Hepatocyte (in vitro differentiated cells): Measurements from ENCODE around the gene RANBP3. TPM values are rescaled to one million over a fixed set of nuclear protein-coding genes. Genes with fewer than 3 reads are reported as not detected.

Experiments
- DNase-seq: peaks from one replicate; pipeline ENCODE4 v3.0.0-alpha.2; 2016; ENCODE audit warnings: low spot score
- H2AFZ ChIP-seq: fragments of 200-600 bp; sonication (generic); 2 replicates; pipeline ENCODE4 v1.6.0; 2016; ENCODE audit warnings: antibody characterized with exemption, mild to moderate bottlenecking
- H3K27ac ChIP-seq: fragments of 200-600 bp; sonication (generic); 2 replicates; pipeline ENCODE4 v1.5.1; 2016; ENCODE audit warnings: mild to moderate bottlenecking
- H3K27me3 ChIP-seq: fragments of 200-600 bp; sonication (generic); 2 replicates; pipeline ENCODE4 v1.6.1; 2016
- H3K36me3 ChIP-seq: fragments of 200-600 bp; sonication (generic); replicated peaks from 2 replicates; pipeline ENCODE4 v1.5.1; 2016; ENCODE audit warnings: low read depth; ENCODE audit not compliant: insufficient read depth
- H3K4me1 ChIP-seq: fragments of 200-600 bp; sonication (generic); 2 replicates; pipeline ENCODE4 v1.5.1; 2016; ENCODE audit warnings: mild to moderate bottlenecking, moderate library complexity; ENCODE audit not compliant: insufficient read depth
- H3K4me2 ChIP-seq: fragments of 200-600 bp; sonication (generic); 2 replicates; pipeline ENCODE4 v1.6.0; 2016
- H3K4me3 ChIP-seq: fragments of 200-600 bp; sonication (generic); 2 replicates; pipeline ENCODE4 v1.5.1; 2016; ENCODE audit warnings: mild to moderate bottlenecking
- H3K79me2 ChIP-seq: fragments of 200-600 bp; sonication (generic); 2 replicates; pipeline ENCODE4 v1.6.0; 2017; ENCODE audit warnings: mild to moderate bottlenecking
- H3K9me2 ChIP-seq: fragments of 200-600 bp; sonication (generic); replicated peaks from 2 replicates; pipeline ENCODE4 v1.6.0; 2017; ENCODE audit warnings: mild to moderate bottlenecking; ENCODE audit not compliant: insufficient read depth
- H3K9me3 ChIP-seq: fragments of 200-600 bp; sonication (generic); 2 replicates; pipeline ENCODE4 v1.5.1; 2016; ENCODE audit warnings: low read depth, mild to moderate bottlenecking
- H4K20me1 ChIP-seq: fragments of 200-600 bp; sonication (generic); 2 replicates; pipeline ENCODE4 v1.6.0; 2016; ENCODE audit warnings: mild to moderate bottlenecking; ENCODE audit not compliant: insufficient read depth, poor library complexity, severe bottlenecking
- CTCF ChIP-seq: fragments of 200-600 bp; sonication (generic); IDR thresholded peaks from 2 replicates; pipeline ENCODE4 v1.5.1; 2016; ENCODE audit warnings: antibody characterized with exemption, mild to moderate bottlenecking; ENCODE audit not compliant: poor library complexity
- EZH2 ChIP-seq: fragments of 200-600 bp; sonication (generic); IDR thresholded peaks from 2 replicates; pipeline ENCODE4 v1.6.1; 2016; ENCODE audit warnings: antibody characterized with exemption, mild to moderate bottlenecking, borderline replicate concordance
- EZH2phosphoT487 ChIP-seq: fragments of 200-600 bp; sonication (generic); IDR thresholded peaks from one replicate; pipeline ENCODE4 v1.6.1; 2018; ENCODE audit warnings: antibody characterized with exemption, mild to moderate bottlenecking, low read depth, moderate library complexity; ENCODE audit not compliant: unreplicated experiment, severe bottlenecking
- WGBS: methylation state at CpG from one replicate; pipeline ENCODE4 v1.1.6; 2016; ENCODE audit warnings: low lambda C conversion rate; ENCODE audit errors: missing lambda C conversion rate; 5-methylcytosine and 5-hydroxymethylcytosine counted together
- polyA plus RNA-seq: library from polyadenylated mRNA; unstranded; fragments of >200 nt; fragmentation: Nextera tagmentation; extraction: Ambion mirVana; gene quantifications from 2 replicates; pipeline ENCODE4 v1.2.1, GENCODE V29; 2016
- total RNA-seq: library from RNA; depleted of rRNA; stranded (reverse); fragments of >200 nt; gene quantifications from 2 replicates; pipeline ENCODE4 v1.2.3, GENCODE V29; 2014

RANBP3 gene
- total and polyA plus RNA-seq, 2 experiments from 2014 or later: 10.4 to 51.0 TPM

GRCh38 chr19:6014551-6015135, 36.7 kb upstream of the RANBP3 start:
- H2AFZ ChIP-seq: no peak overlapping the region
- H3K4me3 ChIP-seq: no peak overlapping the region
- H3K79me2 ChIP-seq: no peaks in the 10 kb centered on the region
- no peak overlapping the region for H3K4me2 ChIP-seq
- TF ChIP-seq EZH2phosphoT487 (no peak), EZH2 (no peak), CTCF (no peak)
- no peaks in the 10 kb centered on the region for H3K4me1 ChIP-seq
- no peaks in the 10 kb centered on the region for H3K27me3 ChIP-seq
- no peaks in the 10 kb centered on the region for H4K20me1 ChIP-seq
- no peaks in the 10 kb centered on the region for H3K9me2 ChIP-seq
- no peaks in the 10 kb centered on the region for H3K9me3 ChIP-seq
- H3K36me3 ChIP-seq: no peaks in the 10 kb centered on the region
- no peak overlapping the region for H3K27ac ChIP-seq
- 85% methylated on average over 13 of the region's 13 CpGs for WGBS
- DNase-seq: no peak

GRCh38 chr19:6012426-6013170, 34.7 kb upstream of the RANBP3 start:
- 91% methylated on average over 18 of the region's 18 CpGs for WGBS
- no peak for DNase-seq
- Histone ChIP-seq H3K4me1 (no peaks in the 10 kb centered on the region), H3K4me2 (no peak overlapping the region), H3K9me2 (no peaks in the 10 kb centered on the region), H3K27ac (no peak overlapping the region), H3K79me2 (no peaks in the 10 kb centered on the region), H3K36me3 (no peaks in the 10 kb centered on the region), H3K9me3 (no peaks in the 10 kb centered on the region), H2AFZ (no peak overlapping the region), H3K4me3 (no peak overlapping the region), H4K20me1 (no peaks in the 10 kb centered on the region), H3K27me3 (no peaks in the 10 kb centered on the region)
- no peak for TF ChIP-seq EZH2
- no peak for TF ChIP-seq EZH2phosphoT487
- no peak for TF ChIP-seq CTCF

- no peak for TF ChIP-seq CTCF
- no peak for TF ChIP-seq EZH2phosphoT487
- TF ChIP-seq EZH2: no peak
- Histone ChIP-seq H3K36me3 (no peaks in the 10 kb centered on the region), H3K4me3 (no peak overlapping the region), H3K9me2 (no peaks in the 10 kb centered on the region), H3K4me2 (no peak overlapping the region), H3K79me2 (no peaks in the 10 kb centered on the region), H3K27ac (no peak overlapping the region), H3K27me3 (no peaks in the 10 kb centered on the region), H3K9me3 (no peaks in the 10 kb centered on the region), H3K4me1 (no peaks in the 10 kb centered on the region), H2AFZ (no peak overlapping the region), H4K20me1 (no peaks in the 10 kb centered on the region)
- DNase-seq: no peak
- WGBS: 86% methylated on average over 1 of the region's 1 CpG
Observed at GRCh38 chr19:6011794-6012193, 33.9 kb upstream of the RANBP3 start.
